GM12865 (cell line): ENCODE measurements around the gene MT1B.

ENCODE experiments used
- DNase-seq: peaks from one replicate; pipeline ENCODE4 v3.0.0; 2010; ENCODE audit warnings: low read depth
- H3K4me3 ChIP-seq: 2 replicates; pipeline ENCODE4 v1.5.1; 2011; ENCODE audit warnings: mild to moderate bottlenecking, low read depth, low read length, control low read depth
- CTCF ChIP-seq: IDR thresholded peaks from 2 replicates; pipeline ENCODE4 v1.5.1; 2011; ENCODE audit warnings: low read length, control low read depth, low read depth, inconsistent platforms; ENCODE audit not compliant: insufficient read depth; ENCODE audit errors: missing control alignments

The MT1B gene

GRCh38 chr16:56690420-56691122 lies 38.9 kb downstream of the MT1B start:
- no peak for DNase-seq
- H3K4me3 ChIP-seq: no peak overlapping the region
- no peak for TF ChIP-seq CTCF

- no peak for TF ChIP-seq CTCF
- no peak for DNase-seq
- H3K4me3 ChIP-seq: no peak overlapping the region
Measured at GRCh38 chr16:56691885-56692284, 40.2 kb downstream of the MT1B start.

- no peak for DNase-seq
- TF ChIP-seq CTCF: no peak
- H3K4me3 ChIP-seq: no peak overlapping the region
Measured at GRCh38 chr16:56695246-56695645, 43.6 kb downstream of the MT1B start.

GRCh38 chr16:56697456-56698155 lies 45.9 kb downstream of the MT1B start:
- no peak overlapping the region for H3K4me3 ChIP-seq
- no peak for DNase-seq
- TF ChIP-seq CTCF: no peak

GRCh38 chr16:56700195-56700594 lies 48.5 kb downstream of the MT1B start:
- no peak overlapping the region for H3K4me3 ChIP-seq
- DNase-seq: no peak
- no peak for TF ChIP-seq CTCF

GRCh38 chr16:56700631-56701030 lies 48.9 kb downstream of the MT1B start:
- TF ChIP-seq CTCF: no peak
- DNase-seq: no peak
- no peak overlapping the region for H3K4me3 ChIP-seq
